NB4 (cell line): ENCODE data around the gene ADRA2C.

Experiments
- MYC ChIP-seq: IDR thresholded peaks from 2 replicates; pipeline ENCODE4 v1.6.1; 2011; ENCODE audit warnings: low read depth, low read length
- POLR2A ChIP-seq: IDR thresholded peaks from 2 replicates; pipeline ENCODE4 v1.6.1; 2011; ENCODE audit warnings: mild to moderate bottlenecking; ENCODE audit not compliant: insufficient read length; ENCODE audit errors: extremely low read depth
- TF ChIP-seq, protein P1 (sequence below): IDR thresholded peaks from one replicate; pipeline ENCODE4 v1.5.1; 2012; ENCODE audit warnings: low read depth, low read length
- TF ChIP-seq, protein P2 (sequence below): IDR thresholded peaks from 2 replicates; pipeline ENCODE4 v1.6.1; 2011; ENCODE audit warnings: low read depth, low read length

DNA sequence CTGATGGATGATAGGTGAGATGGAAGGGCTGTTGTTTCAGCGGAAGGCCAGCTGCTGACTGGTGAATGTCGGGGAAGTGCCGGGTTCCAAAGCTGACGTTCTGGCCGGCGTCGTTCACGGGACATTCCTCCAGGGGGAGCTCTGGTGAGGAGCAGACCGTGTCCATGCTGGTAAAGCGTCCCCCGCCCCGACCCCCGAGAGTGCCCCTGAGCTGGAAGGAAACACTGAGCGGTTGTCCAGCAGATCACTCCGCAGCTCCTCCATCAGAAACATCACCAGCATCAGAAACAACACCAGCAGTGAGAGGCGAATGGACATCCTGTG, 18.6 kb upstream of the ADRA2C start:
- no peak for TF ChIP-seq POLR2A
- TF ChIP-seq, protein P1, sequence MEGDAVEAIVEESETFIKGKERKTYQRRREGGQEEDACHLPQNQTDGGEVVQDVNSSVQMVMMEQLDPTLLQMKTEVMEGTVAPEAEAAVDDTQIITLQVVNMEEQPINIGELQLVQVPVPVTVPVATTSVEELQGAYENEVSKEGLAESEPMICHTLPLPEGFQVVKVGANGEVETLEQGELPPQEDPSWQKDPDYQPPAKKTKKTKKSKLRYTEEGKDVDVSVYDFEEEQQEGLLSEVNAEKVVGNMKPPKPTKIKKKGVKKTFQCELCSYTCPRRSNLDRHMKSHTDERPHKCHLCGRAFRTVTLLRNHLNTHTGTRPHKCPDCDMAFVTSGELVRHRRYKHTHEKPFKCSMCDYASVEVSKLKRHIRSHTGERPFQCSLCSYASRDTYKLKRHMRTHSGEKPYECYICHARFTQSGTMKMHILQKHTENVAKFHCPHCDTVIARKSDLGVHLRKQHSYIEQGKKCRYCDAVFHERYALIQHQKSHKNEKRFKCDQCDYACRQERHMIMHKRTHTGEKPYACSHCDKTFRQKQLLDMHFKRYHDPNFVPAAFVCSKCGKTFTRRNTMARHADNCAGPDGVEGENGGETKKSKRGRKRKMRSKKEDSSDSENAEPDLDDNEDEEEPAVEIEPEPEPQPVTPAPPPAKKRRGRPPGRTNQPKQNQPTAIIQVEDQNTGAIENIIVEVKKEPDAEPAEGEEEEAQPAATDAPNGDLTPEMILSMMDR, result peak; percentile 51
- TF ChIP-seq, protein P2, sequence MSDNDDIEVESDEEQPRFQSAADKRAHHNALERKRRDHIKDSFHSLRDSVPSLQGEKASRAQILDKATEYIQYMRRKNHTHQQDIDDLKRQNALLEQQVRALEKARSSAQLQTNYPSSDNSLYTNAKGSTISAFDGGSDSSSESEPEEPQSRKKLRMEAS, result no peak
- no peak for TF ChIP-seq MYC
